Occipital lobe (tissue), 2 donors: ENCODE data around the gene MFSD12. TPM values are rescaled to one million over a fixed set of nuclear protein-coding genes. Genes with fewer than 3 reads are reported as not detected.
"Not testable (repeated sequence)": the region's sequence is repeated elsewhere in the genome, so short reads cannot be mapped to it uniquely, and the experiment has no call there.

Experiments
- DNase-seq: peaks from one replicate; lab custom pipeline; 2025; lab: John Stamatoyannopoulos, UW
- total RNA-seq: library from RNA; depleted of rRNA; stranded (reverse); fragments of >200 nt; gene quantifications from one replicate; pipeline ENCODE4 v1.2.3, GENCODE V29; 2014

Gene MFSD12
- total RNA-seq, 1 donor from 2014 or later, result 32.9 TPM

DNA sequence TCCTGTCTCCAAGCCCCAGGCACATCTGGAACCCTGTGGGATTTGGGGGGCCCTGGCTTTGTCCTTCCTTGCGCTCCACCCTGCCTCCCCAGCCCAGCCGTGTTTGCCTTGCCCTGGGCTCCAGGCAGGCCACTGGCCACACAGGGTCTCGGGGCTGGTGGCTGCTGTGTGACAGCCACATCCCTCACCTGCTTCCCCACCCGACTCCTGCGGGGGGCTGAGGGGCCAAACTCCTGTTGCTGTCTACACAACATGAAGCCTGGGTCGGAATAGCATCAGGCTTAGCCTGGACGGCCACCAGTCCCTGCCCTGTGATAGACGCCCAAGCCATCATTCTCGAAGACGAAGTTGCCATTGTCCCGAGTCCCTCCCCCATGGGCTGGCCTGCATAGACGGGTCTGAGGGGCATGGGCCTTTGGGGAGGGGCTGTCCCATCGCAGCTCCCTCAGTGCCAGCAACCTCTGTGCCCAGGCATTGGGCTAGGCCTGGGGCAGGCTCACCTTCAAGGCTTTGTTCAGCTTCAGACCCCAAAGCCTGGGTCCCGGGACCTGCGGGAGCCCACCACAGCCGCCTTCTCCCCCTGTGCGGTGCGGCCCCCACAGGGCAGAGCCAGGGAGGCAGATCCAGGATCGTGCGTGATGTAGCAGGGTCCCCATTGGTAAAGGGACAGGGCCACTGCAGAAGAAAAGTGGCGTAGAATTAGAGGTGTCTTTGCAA, 33.9 kb downstream of the MFSD12 start:
- DNase-seq, result no peak

DNA sequence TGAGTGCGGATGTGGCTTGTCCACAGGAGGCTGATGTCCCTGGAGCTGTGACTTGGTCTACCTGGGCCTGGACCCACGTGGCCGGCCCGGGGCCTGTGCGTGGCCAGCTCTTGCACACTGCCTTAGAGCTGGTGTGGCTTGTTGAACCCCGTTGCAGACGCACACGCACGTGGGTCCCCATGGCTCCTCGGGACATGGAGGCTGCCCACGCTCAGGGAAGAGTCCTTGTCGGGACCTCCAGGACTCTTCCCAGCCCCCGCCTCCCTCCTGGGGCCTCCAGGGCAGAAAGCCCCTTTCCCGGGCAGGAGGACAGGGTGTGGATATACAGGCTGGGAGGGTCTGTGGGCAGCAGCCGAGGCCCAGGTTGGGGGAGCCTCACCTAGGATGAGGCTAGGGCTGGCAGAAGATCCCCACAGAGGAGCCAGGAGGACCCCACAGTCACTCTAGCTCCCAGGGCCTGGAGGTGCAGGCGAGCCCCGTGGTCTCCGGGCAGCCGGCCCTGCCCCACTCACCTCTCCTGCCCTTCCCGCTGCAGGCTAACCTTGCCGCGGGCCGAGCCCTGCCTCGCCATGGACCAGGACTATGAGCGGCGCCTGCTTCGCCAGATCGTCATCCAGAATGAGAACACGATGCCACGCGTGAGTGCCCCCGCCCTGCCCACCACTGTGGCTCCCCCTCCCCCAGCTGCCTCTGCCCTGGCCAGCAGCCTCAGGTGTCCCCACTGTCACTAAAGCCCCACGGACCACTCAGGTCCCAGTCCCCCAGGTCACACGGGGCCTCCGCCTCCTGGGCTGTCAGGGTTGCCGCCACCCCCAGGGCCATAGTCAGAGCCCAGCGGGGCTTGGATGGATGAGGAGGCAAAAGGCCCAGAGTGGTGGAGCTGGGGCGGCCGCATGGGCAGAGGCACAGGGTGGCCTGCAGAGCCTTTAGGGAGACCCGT, 34.7 kb downstream of the MFSD12 start:
- DNase-seq, result no peak

- DNase-seq, result no peak
Measured at GRCh38 chr19:3521104-3521445, 36.3 kb downstream of the MFSD12 start.

GRCh38 chr19:3520166-3521103, 37.0 kb downstream of the MFSD12 start:
- no peak for DNase-seq

DNA sequence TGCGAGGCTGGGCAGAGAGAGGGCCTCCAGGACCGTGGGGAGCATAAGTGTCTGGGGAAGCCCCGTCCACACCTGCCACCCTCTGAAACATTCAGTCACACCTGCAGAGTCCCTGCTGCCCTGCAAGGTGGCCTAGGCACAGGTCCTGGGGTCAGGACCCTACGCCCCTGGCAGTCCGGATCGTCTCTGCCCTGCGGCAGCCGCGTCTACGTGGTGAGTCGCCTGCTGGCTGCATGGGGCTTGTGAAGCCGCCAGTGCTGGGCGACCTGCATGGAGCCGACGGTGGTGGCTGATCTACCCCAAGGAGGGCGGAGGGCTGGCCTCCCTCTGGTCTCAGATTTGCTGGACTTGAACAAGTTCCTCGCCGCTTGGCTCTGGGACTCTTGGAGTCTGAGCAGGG, 38.3 kb downstream of the MFSD12 start:
- DNase-seq, result no peak

DNA sequence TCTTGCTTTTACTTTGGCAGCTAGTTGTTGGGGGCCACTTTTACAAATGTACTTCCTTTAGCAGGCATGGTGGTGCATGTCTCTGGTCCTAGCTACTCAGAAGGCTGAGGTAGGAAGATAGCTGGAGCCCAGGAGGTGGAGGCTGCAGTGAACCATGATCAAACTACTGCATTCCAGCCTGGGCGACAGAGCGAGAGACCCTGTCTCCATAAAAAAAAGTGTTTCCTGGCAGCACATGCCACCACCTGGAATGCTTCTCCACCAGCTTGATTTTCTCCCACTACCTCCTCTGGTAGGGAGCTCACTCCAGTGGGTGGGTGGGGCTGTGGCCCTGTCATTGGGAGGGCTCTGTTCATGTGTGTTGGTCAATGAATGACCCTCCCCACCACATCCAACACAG, 38.7 kb downstream of the MFSD12 start:
- no peak for DNase-seq

DNA sequence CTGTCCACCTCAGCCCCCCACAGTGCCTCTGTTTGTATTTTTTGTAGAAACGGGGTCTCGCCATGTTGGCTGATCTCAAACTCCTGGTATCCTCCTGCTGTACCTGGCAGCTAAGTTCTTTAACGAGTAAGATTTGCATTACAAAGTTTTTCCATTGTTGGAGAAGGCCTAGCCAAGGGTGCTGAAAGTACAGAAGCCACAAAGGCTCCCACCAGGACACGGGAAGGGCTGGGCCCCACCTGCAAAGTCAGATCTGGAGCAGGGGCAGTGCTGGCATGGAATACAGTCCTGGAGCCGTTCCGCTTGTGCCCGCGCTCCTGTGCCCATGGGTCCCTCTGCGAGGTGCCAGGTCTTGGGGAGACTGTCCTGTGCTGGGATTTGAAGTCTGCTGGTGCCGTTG, 39.1 kb downstream of the MFSD12 start:
- no peak for DNase-seq

- DNase-seq, result no peak
Measured at GRCh38 chr19:3517638-3518037, 39.7 kb downstream of the MFSD12 start.

- no peak for DNase-seq
Measured at GRCh38 chr19:3516675-3517207, 40.6 kb downstream of the MFSD12 start.

- DNase-seq, result no peak
Measured at GRCh38 chr19:3515891-3516422, 41.4 kb downstream of the MFSD12 start.

- no peak for DNase-seq
Measured at GRCh38 chr19:3514930-3515329, 42.5 kb downstream of the MFSD12 start.

DNA sequence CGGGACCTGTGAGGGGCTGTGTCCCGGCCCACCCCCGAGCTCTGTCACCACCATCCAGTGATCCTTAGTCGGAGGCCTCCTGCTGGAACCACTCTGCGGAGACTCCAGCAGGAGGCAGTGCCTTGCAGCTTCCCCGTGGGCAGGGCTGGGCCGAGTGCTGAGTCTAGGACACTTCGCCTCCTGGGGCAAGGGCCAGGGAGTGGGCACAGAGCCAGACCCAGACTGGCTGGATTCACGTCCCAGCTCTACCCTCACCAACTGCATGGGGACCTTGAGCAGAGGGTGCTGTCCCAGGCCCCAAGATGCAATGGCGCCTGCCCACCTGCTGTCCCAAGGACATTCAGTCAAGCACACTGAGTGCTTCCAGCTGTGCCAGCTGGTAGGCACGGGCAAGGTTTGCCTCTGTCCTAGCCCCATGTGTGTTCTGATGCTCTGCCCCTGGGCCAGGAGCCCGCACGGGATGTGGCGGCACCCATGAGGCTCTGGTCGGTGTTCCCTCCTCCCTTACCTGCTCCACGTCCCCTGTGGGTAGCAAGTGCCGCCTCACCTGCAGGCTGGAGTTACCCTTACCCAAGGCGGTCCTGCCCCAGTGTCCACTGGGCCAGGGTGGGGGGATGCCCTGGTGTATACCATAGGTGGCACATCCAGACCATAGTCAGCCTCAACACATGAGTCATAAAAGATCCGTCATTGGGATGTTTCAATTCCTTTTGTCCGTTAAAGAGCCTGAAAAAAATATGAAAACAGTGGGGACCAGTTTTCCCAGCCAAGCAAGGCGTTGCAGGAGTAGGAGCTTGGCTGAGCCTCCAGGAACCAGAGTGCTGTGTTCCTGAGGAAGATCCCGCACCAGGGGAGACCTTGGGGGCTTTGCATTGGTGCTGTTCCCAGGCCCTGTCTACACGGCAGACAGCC, 43.9 kb downstream of the MFSD12 start:
- no peak for DNase-seq

DNA sequence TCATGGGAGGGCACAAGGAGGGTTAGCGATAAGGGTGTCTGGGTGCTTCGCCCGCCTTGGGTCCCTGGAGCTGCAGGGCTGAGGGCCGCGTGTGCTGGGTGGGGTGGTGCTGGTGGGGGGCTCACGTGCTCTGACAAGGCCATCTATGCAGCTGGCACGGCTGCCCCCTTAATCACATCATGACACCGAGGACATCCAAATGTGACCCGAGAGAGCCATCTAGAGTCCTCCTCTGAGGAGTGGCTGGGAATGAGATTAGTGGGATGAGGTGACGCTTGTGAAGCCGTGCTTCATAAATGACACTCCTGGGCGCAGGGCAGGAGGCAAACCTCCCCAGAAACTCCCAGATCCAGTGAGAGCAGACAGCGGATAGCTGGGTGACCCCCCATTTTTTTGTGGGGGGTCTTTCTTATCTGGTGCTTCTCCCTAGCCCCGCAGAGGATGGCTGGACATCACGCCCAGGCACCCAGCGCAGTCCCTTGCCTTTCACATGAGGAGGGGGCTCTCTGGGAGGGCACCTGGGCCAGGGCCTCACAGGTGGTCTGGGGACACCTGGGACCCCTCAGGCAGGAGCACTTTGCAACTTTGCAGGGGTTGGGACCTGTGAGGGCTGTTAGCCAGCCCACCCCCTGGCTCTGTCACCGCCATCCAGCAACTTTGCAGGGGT, 44.7 kb downstream of the MFSD12 start:
- DNase-seq, result no peak

GRCh38 chr19:3511506-3512251, 45.7 kb downstream of the MFSD12 start:
- no peak for DNase-seq

DNA sequence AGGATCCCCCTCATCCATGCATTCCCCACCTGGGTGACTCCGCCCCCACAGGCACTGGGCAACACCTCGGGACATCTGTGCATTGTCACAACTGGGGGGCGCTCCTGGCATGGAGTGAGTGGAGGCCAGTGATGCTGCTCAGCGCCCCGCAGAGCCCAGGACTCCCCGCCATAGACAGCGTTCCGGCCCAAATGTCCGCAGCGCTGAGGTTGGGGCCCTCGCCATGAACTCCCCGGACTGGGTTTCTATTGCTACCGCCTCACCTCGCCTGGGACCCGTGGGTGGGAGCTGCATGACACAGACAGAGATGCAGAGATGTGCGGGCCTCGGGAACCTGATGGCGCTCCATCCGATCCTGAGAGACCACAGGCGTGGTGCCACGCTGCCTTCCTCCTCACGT, 46.7 kb downstream of the MFSD12 start:
- no peak for DNase-seq

GRCh38 chr19:3509566-3509989, 47.8 kb downstream of the MFSD12 start:
- no peak for DNase-seq

DNA sequence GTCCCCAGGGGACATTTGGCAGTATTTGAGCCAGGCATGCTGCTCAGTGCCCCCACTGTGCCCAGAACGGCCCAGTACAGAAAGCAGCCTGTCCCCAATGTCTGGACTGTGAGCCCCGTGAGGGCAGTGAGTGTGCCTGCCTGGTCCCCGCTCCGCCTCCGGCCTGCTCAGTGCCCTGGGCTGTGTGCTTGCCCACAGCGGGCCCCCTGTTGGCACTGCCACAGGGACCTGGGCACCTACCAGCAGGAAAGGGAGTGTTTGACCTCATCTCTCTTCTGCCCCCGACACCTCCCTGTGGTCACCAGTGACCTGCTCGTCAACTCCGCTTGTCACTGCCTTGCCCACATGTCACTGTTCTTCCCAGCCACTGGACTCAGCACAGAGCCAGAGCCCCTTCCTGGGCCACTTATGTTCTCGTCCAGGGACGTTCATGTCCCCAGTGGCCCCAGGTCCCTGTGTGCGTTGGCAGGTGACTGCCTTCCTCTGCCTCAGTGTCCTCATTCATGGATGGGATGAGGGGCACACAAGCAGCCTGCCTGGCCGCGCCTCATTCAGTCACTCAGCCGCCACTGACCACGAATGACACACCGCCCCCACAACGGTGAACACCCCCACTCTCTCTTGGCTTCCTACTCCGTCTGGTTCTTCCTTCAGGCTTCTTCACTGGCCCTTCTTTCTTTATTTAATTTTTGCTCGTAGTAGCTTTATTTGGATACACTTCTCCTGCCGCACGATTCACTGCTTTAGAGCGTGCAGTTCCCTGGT, 48.4 kb downstream of the MFSD12 start:
- no peak for DNase-seq

GRCh38 chr19:3508121-3508661, 49.2 kb downstream of the MFSD12 start:
- not testable (repeated sequence) for DNase-seq
